Loucy (cell line): Measurements from ENCODE around the gene RTN4.

ENCODE experiments used
- H2AFZ ChIP-seq: fragments of 200-600 bp; sonication (generic); 2 replicates; pipeline ENCODE4 v1.6.0; 2016; ENCODE audit warnings: antibody characterized with exemption, mild to moderate bottlenecking, low read length, moderate library complexity
- H3F3A ChIP-seq: fragments of 200-600 bp; 2 replicates; pipeline ENCODE4 v1.6.0; 2016; ENCODE audit warnings: antibody characterized with exemption, low read depth, mild to moderate bottlenecking
- H3K27me3 ChIP-seq: fragments of 200-600 bp; sonication (generic); 2 replicates; pipeline ENCODE4 v1.6.1; 2014; ENCODE audit warnings: low read length, mild to moderate bottlenecking; ENCODE audit not compliant: insufficient read depth, poor library complexity, severe bottlenecking
- H3K36me3 ChIP-seq: fragments of 200-600 bp; sonication (generic); 2 replicates; pipeline ENCODE4 v1.6.1; 2016; ENCODE audit warnings: low read length; ENCODE audit not compliant: insufficient read depth
- H3K4me1 ChIP-seq: fragments of 200-600 bp; sonication (generic); 2 replicates; pipeline ENCODE4 v1.5.1; 2014; ENCODE audit warnings: low read length, mild to moderate bottlenecking; ENCODE audit not compliant: insufficient read depth, poor library complexity, severe bottlenecking
- H3K4me2 ChIP-seq: fragments of 200-600 bp; sonication (generic); 2 replicates; pipeline ENCODE4 v1.6.0; 2014; ENCODE audit warnings: antibody characterized with exemption, low read length, low read depth, mild to moderate bottlenecking; ENCODE audit not compliant: poor library complexity, severe bottlenecking
- H3K4me3 ChIP-seq: fragments of 200-600 bp; sonication (generic); 2 replicates; pipeline ENCODE4 v1.5.1; 2014; ENCODE audit warnings: low read length, mild to moderate bottlenecking, mixed read lengths; ENCODE audit not compliant: poor library complexity, severe bottlenecking
- H3K79me2 ChIP-seq: fragments of 200-600 bp; sonication (generic); 2 replicates; pipeline ENCODE4 v1.6.1; 2014; ENCODE audit warnings: low read length; ENCODE audit not compliant: insufficient read depth
- H3K9ac ChIP-seq: fragments of 200-600 bp; sonication (generic); 2 replicates; pipeline ENCODE4 v1.6.0; 2014; ENCODE audit warnings: mild to moderate bottlenecking, low read depth, low read length, moderate library complexity; ENCODE audit not compliant: poor library complexity, severe bottlenecking
- H3K9me2 ChIP-seq: fragments of 200-600 bp; sonication (generic); replicated peaks from 2 replicates; pipeline ENCODE4 v1.6.1; 2016; ENCODE audit warnings: low read depth, low read length, mixed read lengths
- H3K9me3 ChIP-seq: fragments of 200-600 bp; sonication (generic); 2 replicates; pipeline ENCODE4 v1.6.1; 2014; ENCODE audit warnings: mild to moderate bottlenecking, antibody characterized with exemption, low read length, low read depth; ENCODE audit not compliant: insufficient read depth
- H4K20me1 ChIP-seq: fragments of 200-600 bp; sonication (generic); 2 replicates; pipeline ENCODE4 v1.6.0; 2014; ENCODE audit warnings: antibody characterized with exemption, low read length, mild to moderate bottlenecking; ENCODE audit not compliant: insufficient read depth, poor library complexity, severe bottlenecking
- CTCF ChIP-seq: fragments of 200-600 bp; sonication (generic); conservative IDR thresholded peaks from 2 replicates; pipeline ENCODE4 v1.5.1; 2014; ENCODE audit warnings: mild to moderate bottlenecking, antibody characterized with exemption, low read length
- EZH2phosphoT487 ChIP-seq: fragments of 200-600 bp; IDR thresholded peaks from 2 replicates; pipeline ENCODE4 v1.6.1; 2018; ENCODE audit warnings: antibody characterized with exemption, mild to moderate bottlenecking, moderate library complexity, borderline replicate concordance

RTN4 gene

GRCh38 chr2:54944724-54945326 is 105.4 kb downstream of the RTN4 start:
- H3K36me3 ChIP-seq: no peaks in the 10 kb centered on the region
- no peak overlapping the region for H2AFZ ChIP-seq
- no peaks in the 10 kb centered on the region for H3K9me2 ChIP-seq
- no peaks in the 10 kb centered on the region for H3K9me3 ChIP-seq
- no peak overlapping the region for H3K9ac ChIP-seq
- no peak for TF ChIP-seq CTCF
- no peak for TF ChIP-seq EZH2phosphoT487
- no peak overlapping the region for H3K4me2 ChIP-seq
- H3K4me1 ChIP-seq: peaks cover 16% of the 10 kb centered on the region
- no peaks in the 10 kb centered on the region for H3K27me3 ChIP-seq
- no peaks in the 10 kb centered on the region for H3F3A ChIP-seq
- H3K79me2 ChIP-seq: no peaks in the 10 kb centered on the region
- no peak overlapping the region for H3K4me3 ChIP-seq
- no peaks in the 10 kb centered on the region for H4K20me1 ChIP-seq

GRCh38 chr2:54942373-54942772 is 107.9 kb downstream of the RTN4 start:
- Histone ChIP-seq H2AFZ (peak overlapping the region; percentile 57), H3K4me2 (peak overlapping the region; percentile 51), H3K9me2 (no peaks in the 10 kb centered on the region), H3K27me3 (no peaks in the 10 kb centered on the region), H3K4me3 (peak overlapping the region; percentile 43), H3K9ac (no peak overlapping the region), H3K9me3 (no peaks in the 10 kb centered on the region), H3F3A (no peaks in the 10 kb centered on the region), H3K36me3 (no peaks in the 10 kb centered on the region), H3K79me2 (no peaks in the 10 kb centered on the region), H4K20me1 (no peaks in the 10 kb centered on the region), H3K4me1 (peaks cover 16% of the 10 kb centered on the region)
- TF ChIP-seq EZH2phosphoT487 (no peak), CTCF (no peak)

GRCh38 chr2:54941248-54941984 is 108.8 kb downstream of the RTN4 start:
- Histone ChIP-seq H3K4me3 (no peak overlapping the region), H3K4me2 (no peak overlapping the region), H2AFZ (no peak overlapping the region), H3K27me3 (no peaks in the 10 kb centered on the region), H3F3A (no peaks in the 10 kb centered on the region), H3K9ac (no peak overlapping the region), H3K36me3 (no peaks in the 10 kb centered on the region), H3K4me1 (peaks cover 16% of the 10 kb centered on the region), H3K79me2 (no peaks in the 10 kb centered on the region), H4K20me1 (no peaks in the 10 kb centered on the region), H3K9me2 (no peaks in the 10 kb centered on the region), H3K9me3 (no peaks in the 10 kb centered on the region)
- no peak for TF ChIP-seq EZH2phosphoT487
- TF ChIP-seq CTCF: no peak
